GM19328 (cell line): ENCODE data around the gene ASIC3.
"Not testable (repeated sequence)": the region's sequence is repeated elsewhere in the genome, so short reads cannot be mapped to it uniquely, and the experiment has no call there.

Experiments used
- ATAC-seq: cut with Tn5 transposase; IDR thresholded peaks from one replicate; pipeline ENCODE4 v1.9.1; 2021; ENCODE audit warnings: mild to moderate bottlenecking, moderate library complexity; ENCODE audit not compliant: unreplicated experiment

The ASIC3 gene

DNA sequence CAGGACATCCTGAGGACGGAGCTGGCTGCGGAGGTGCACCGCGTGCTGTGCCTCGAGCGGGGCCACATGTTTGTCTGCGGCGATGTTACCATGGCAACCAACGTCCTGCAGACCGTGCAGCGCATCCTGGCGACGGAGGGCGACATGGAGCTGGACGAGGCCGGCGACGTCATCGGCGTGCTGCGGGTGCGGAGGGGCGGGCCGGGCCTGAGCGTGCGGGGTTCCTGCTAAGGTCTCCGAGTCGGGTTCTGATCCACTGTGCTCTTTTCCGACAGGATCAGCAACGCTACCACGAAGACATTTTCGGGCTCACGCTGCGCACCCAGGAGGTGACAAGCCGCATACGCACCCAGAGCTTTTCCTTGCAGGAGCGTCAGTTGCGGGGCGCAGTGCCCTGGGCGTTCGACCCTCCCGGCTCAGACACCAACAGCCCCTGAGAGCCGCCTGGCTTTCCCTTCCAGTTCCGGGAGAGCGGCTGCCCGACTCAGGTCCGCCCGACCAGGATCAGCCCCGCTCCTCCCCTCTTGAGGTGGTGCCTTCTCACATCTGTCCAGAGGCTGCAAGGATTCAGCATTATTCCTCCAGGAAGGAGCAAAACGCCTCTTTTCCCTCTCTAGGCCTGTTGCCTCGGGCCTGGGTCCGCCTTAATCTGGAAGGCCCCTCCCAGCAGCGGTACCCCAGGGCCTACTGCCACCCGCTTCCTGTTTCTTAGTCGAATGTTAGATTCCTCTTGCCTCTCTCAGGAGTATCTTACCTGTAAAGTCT lies 34.4 kb upstream of the ASIC3 start:
- no peak for ATAC-seq

DNA sequence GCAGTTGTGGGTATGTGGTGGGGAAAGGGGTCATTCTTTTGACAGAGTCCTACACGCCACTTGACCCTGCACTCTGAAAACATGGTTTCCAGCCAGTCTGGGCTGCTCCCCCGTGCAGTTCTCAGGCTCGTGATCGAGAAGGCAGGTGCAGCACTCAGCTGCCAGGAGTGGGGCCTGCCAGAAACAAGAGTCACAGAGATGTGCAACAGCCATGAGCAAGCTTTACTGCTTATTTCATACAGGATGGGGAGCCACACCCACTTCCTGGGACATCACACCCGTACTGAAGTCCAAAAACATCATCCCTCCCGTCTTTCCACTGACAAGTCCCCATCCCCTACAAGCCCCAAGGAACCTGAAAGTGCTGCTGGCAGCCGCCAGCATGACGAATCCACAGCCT lies 33.4 kb upstream of the ASIC3 start:
- ATAC-seq, result no peak

DNA sequence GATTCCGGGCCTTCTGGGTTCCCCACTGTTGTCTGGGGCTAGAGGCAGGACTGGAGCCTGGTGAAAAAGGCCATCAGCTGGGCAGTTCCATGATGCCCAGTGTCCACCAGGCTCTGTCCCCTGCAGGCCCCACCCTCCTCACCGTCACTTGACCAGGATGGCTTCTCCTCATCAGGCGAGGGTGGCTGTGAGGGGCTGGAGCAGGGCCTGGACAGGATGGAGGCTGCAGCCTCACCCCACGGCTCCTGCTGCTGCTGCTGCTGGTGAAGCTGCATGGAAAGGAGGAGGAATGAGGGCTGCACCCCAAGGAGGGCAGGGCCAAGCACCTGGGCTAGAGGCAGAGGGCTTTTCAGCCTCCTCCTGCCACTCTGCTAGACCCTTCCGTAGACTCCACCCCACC lies 32.4 kb upstream of the ASIC3 start:
- ATAC-seq, result no peak

DNA sequence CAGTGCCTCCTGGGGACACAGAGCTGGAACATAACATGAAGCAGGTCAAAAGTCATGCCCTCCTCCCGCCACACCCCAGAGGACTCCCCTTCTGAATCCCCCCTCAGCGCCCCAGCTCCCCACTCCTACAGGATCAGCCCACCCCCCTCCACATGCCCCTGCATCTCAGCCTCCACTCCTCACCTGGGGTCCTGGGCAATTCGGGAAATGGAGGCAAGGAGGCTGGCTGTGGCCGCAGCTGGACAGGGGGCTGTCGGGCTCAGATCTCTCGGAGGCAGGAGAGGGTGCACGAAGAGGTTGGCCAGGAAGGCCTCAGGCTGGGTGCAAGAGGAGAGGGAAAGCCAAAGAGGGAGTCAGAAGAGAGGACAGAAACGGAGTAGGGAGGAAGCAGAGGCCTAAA lies 31.8 kb upstream of the ASIC3 start:
- no peak for ATAC-seq

DNA sequence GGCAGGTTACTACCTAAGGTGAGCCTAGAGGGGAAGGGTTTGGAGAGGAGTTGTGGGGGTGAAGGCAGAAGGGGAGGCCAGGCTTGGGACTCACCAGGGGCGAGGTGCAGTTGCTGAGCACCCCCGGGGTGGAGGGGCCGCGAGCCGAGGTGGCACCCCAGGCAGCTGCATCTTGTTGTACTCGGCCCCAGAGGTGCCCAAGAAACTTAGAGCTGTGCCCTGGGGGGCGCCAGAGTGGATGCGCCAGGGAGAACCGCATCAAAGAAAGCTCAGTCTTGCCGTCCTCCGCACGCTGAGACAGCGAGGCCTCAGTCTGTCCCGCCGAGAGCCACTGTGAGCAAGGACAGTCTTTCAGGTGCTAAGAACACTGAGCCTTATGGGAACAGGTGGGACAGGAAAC lies 31.4 kb upstream of the ASIC3 start:
- ATAC-seq, result no peak

DNA sequence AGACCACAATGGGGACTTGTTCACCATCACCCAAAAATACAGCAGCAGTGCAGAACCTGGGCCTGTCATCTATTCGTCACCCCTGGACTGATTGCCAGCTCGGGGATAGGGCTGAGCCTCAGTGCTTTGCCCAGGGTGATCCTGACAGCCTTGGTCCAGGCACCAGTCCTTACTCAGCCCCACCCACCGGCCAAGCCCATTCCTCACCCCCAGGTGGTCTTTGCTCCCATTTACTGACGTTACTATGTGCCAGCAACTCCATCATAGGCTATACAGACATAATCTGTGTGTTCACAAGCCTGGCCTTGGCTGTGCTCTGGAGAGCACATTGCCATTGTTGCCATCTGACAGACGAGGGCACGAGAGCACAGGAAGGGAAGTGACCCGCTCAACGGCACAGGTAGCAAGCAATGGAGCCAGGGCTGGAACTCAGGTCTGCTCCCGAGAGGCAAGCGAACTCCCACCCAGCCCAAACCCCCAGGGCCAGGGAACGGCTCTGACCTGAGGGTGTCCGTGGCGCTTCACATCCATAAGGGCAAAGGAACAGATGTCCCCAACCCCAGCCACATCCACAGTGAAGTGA lies 30.9 kb upstream of the ASIC3 start:
- ATAC-seq, result no peak

DNA sequence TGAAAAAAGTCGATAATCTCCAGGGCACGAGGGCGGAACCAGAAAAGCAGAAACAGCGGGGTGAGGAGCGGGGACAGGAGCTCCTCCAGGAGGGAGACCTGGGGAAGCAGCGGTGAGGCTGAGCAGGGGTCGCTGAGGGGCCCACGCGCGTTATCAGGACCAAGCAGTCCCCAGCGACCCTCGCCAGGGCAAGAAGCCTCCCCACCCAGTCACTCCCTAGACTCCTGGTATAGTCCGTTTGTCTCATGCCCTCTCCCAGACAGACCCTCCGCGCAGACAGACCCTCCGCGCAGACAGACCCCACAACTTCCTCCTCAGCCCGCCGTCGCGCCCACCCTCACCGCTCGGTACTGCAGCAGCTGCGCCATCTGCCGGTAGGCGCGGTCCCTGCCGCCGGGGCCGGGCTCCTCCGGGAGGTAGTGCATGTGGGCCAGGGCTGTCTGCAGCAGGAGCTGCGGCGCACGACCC lies 30.3 kb upstream of the ASIC3 start:
- ATAC-seq, result no peak

DNA sequence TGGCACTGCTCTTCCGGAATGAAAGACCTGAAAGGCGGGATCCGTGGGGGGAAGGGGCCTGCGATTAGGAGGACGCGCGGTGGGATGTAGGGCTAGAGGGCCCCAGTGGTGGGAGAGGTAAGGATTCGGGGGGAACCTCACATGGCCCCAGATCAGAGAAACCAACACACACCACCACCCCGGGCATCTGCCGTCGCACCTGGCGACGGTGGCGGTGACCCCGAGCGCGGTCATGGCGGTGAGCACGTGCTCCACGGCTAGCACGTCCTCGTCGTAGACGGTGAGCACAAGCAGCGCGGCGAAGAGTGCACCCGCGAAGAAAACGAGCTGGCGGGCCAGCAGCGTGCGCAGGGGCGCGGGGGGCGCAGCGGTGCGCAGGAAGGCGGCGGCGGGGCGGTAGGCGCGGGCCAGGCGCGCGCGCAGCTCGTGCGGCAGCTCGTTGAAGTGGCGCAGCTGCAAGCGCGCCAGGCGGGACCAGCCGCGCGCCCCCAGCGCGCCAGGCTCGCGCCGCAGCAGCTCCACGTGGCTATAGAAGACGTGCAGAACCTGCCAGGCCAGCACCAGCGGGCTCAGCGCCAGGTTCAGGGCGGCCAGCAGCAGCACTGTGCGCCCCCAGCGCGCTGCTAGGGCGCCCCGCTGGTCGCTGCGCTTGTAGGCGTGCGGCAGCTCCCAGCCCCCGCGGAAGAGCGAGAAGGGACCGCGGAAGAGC lies 29.8 kb upstream of the ASIC3 start:
- no peak for ATAC-seq

DNA sequence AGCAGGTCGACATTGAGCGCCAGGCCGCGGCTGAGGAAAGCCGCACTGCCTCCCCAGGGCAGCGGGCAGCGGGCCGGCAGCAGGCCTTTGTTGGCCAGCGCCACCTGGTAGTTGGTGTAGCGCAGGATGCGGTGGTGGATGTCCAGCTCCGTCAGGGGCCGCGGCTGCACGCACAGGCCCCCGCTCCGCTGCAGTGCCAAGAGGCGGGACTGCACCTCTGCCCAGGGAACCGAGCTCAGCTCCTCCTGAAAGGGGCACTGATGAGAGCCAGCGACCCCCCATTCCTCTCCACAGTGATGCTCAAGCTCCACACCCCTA lies 29.2 kb upstream of the ASIC3 start:
- ATAC-seq, result no peak

DNA sequence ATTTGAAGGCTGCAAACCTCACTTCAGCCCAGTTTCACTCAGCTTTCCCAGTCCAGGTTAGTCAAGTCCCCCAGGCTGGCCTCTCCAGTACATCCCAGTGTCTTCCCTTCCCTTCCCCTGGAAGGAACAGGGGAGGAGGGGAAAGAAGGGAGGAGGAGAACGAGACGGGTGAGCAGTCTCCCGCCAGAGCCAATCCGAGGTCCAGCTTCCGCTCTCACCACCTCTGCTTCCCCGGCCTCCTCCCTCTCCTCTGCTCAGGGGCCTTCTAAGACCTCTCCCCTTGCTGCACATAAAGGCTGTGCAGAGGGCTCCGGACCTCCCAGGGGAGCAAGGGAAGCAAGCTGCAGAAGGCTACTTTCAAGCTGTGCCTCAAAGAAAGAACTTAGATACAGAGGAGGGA lies 28.1 kb upstream of the ASIC3 start:
- no peak for ATAC-seq

DNA sequence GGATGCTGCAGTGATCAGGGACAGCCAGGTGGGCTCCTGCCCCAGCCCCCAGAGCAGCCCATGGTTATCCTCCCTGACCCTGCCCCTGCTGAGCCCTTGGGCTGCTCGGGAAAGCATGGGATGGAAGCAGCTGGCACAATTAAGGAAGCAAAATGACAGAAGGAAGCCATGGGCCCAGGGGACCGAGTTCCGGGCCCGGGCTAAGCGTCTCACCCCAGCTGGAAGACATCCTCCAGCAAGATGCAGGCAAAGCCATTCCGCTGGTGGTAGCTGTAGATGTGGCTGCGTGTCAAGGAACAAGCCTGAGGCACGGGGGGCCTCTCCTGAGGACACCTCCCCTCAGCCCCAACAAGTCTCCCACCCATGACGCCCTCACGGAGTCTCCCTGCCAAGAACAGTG lies 25.1 kb upstream of the ASIC3 start:
- no peak for ATAC-seq

DNA sequence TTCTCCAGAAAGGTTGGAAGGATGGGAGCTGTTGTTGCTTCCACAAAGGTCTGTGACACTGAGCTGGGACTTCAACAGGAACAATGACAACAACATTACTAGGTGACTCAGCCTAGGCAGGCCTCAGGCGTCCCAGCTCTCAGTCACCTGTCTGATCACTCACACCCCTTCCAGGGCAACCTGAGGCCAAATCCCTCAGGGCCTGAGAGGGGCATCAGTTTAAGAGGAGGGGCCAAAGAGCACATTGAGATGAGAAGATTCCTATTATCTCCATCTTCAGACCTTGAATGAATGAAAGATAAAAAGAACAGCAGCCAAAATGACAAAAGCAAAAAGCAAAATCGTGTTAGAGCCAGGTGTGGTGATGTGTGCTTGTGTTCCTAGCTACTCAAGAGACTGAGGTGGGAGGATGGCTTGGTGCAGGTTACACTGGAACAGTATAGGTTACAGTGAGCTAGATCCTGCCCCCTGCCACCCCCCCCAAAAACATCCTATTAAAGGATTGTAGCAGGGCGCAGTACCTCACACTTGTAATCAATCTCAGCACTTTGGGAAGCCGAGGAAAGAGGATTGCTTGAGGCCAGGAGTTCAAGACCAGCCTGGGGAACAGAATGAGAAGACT lies 23.8 kb upstream of the ASIC3 start, which contains the start of gene ATG9B:
Gene ATG9B, minus strand, starts transcription at position 60 of the 622 bp plus-strand sequence. CDS start 71 bp downstream, outside the sequence.
- ATAC-seq, result no peak

DNA sequence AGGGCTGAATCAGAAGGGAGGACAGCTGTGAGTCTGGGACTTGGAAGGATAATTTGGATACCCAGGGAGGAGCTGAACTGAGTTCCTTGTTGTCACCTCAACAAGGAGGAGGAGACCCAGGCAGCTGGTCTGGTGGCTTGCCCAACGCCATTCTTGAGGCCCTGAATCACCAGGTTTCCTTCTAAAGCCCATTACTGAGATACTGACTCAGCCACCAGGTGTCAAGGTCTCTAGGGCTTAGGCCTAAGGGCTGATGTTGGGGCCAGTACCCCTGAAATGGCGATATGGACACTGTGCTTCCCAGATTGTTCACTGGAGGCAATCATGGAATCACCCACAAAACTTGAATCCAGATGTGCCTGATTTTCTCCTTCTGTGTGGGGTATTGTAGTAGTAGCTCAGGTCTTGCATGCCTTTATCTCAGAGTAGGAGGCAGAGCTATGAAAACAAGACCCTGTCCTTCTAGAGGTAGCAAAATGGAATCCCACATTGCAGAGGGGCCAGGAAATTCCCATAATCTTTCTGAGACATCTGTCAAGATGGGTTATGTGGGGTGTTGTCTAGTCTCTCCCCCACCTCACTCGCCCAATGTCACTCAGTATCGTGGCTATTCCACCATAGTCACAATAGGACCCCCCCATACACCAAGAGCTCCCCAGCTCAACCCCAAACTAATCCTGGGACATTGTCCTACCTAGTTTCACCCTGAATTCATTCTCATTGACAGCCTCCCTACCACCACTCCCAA lies 22.2 kb upstream of the ASIC3 start:
- no peak for ATAC-seq

DNA sequence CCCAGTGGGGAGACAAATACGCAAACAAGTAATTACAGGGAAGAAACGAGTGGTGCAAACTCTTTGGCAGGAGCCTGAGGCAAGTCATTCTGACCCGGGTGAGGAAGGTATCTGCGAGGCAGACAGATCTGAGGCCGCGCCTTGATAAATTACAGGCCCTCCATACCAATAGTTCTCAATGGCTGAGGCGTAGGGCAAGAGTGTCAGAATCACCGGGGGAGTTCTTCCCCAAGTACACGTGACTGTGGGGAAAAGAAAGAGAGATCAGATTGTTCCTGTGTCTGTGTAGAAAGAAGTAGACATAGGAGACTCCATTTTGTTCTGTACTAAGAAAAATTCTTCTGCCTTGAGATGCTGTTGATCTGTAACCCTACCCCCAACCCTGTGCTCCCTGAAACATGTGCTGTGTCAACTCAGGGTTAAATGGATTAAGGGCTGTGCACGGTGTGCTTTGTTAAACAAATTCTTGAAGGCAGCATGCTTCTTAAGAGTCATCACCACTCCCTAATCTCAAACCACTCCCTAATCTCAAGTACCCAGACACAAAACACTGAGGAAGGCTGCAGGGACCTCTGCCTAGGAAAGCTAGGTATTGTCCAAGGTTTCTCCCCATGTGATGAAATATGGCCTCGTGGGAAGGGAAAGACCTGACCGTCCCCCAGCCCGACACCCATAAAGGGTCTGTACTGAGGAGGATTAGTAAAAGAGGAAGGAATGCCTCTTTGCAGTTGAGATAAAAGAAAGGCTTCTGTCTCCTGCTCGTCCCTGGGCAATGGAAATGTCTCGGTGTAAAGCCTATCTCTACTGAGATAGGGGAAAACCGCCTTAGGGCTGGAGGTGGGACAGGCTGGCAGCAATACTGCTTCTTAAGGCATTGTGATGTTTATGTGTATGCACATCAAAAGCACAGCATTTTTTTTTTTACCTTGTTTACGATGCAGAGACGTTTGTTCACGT lies 21.3 kb upstream of the ASIC3 start:
- ATAC-seq, result not testable (repeated sequence)

DNA sequence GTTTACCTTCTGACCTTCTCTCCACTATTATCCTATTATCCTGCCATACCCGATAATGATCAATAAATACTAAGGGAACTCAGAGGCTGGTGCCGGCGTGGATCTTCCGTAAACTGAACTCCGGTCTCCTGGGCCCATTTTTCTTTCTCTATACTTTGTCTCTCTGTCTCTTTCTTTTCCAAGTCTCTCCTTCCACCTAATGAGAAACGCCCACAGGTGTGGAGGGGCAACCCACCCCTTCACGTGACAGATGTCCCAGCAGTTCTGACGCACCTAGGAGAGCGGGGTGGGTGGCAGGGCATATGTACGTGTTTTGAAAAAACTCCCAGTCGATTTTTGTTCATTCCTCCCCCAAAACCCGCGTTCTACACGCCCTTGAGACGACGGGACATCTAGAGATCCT lies 20.6 kb upstream of the ASIC3 start:
- not testable (repeated sequence) for ATAC-seq

DNA sequence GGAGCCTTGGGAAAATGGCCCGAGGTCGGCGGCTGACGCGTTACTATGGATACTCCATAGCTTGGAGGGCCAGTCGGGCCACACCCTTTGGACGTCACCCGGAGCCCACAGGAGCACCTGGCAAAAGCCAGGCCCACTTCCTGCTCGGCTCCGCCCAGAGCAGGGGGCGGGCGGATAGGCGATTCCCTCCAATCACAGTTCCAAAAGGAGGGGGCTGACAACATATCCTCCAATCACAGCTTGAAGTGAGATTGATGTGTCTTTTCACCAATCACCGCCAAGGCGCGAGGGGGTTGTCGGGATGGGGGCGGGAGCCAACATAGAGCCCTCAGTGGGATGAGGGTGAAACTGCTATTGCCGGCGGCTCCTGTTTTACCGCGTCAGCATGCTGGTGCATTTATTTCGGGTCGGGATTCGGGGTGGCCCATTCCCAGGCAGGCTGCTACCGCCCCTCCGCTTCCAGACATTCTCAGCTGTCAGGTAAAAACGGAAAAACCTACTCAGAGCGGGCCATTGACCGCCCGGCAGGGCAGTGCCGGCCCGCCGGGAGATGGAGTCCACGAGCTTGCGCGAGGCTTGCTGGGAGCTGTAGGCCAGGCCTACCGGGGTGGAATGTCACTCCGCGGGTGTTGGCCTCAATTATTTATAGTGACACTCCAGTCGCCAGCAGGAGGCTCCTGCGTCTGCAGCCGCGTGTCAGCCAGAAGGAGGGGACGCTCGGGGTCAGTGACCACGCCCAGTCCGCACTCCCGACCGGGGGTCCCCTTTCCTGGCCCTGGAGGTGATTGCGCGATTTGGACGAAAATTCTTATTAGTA lies 20.0 kb upstream of the ASIC3 start, which contains the start of gene ABCB8:
Gene ABCB8, plus strand, starts transcription at position 320 of the 817 bp plus-strand sequence. Its CDS starts 66 bp downstream, at position 386.
- peak; percentile 98 for ATAC-seq

DNA sequence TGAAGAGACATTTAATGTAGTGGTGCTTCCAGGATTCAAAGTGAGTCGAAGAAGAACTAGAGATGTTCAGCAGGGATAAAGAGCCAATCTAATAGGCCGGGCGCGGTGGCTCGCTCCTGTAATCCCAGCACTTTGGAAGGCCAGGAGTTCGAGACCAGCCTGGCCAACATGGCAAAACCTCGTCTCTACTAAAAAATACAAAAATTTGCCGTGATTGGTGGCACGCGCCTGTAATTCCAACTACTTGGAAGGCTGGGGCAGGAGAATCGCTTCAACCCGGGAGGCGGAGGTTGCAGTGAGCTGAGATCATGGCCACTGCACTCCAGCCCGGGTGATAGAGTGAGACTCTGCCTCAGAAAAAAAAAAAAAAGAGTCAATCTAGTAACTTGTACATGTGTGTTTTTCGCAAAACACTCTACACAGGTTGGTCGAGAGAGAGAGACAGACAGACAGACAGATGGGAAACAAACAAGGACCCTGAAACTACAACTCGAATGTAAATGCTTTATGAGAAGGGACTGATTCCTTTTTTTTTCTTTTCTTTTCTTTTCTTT lies 19.3 kb upstream of the ASIC3 start:
- no peak for ATAC-seq

DNA sequence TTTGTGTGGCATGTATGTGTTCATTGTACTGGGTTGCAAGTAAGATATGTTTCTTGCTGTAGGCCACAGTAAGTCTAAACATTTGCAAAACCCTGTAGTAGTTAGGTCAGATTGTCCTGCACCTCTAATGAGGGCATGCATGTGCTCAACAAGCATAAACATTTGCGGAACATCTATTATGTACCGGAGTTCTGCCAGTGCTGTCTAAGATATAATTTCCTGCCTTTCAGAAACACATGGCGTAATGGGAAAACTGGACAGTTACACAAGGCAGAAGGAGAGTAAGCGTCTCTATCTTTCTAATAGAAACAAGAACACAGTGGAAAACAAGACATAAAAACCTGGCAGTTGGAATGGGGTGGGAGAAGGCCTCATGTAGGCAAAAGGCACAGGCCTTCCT lies 17.3 kb upstream of the ASIC3 start:
- ATAC-seq, result no peak
